GM21825 (cell line): ENCODE measurements around the gene GHR.
A peak's percentile ranks its signal among the peaks of the same experiment; 100 is the strongest.
"Not testable (repeated sequence)": the region's sequence is repeated elsewhere in the genome, so short reads cannot be mapped to it uniquely, and the experiment has no call there.

ENCODE experiments used
- ATAC-seq: cut with Tn5 transposase; IDR thresholded peaks from one replicate; pipeline ENCODE4 v1.9.1; 2021; ENCODE audit warnings: mild to moderate bottlenecking, moderate library complexity; ENCODE audit not compliant: unreplicated experiment

GHR gene

GRCh38 chr5:42685078-42685477, 261.8 kb downstream of the GHR start:
- ATAC-seq, result not testable (repeated sequence)

GRCh38 chr5:42689391-42689790, 266.2 kb downstream of the GHR start:
- no peak for ATAC-seq

GRCh38 chr5:42691413-42691937, 268.2 kb downstream of the GHR start:
- no peak for ATAC-seq

DNA sequence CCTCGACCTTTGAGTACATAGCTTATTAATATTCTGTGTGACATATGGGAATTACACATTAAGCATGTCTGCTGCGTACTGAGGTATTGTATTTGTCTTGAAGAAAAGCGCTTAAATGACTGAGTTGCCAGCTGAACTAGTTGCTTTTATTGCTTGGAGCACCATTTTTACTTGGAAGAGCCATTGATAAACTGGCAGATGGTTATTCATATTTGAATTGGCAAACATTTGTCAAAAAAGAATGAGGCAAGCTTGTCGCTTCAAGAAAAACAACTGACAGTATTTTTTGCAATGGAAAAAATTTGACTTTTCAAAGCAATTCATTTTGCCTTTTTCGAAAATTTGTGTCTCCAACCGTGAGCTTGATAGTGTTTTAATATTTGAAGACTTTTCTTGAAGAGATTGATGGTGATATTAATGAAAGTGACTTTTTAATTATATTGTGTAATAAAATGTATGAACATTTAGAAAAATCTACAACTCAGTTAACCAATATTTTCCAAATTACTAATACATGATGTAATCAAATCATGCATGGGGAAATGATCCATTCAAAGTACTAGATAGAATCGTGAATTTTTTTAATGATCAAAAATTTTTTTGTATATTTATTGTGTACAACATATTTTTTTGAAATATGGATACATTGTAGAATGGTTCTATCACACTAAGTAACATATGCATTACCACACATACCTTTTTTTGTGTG, 278.3 kb downstream of the GHR start:
- ATAC-seq, result no peak

DNA sequence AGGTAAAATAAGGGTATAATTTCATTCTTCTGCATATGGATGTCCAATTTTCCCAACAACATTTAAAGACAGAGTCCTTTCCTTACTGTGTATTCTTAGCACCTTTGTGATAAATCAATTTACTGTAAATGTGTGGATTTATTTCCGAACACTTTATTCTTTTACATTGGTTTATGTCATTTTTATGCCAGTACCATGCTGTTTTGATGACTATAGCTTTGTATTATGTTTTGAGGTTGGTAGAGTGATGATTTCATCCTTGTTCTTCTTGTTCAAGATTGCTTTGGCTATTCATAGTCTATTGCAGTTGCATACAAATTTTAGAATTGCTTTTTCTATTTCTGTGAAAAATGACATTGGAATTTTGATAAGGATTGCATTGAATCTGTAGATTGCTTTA, 280.0 kb downstream of the GHR start:
- ATAC-seq, result no peak

- ATAC-seq, result no peak
Observed at GRCh38 chr5:42715785-42716184, 292.5 kb downstream of the GHR start.

DNA sequence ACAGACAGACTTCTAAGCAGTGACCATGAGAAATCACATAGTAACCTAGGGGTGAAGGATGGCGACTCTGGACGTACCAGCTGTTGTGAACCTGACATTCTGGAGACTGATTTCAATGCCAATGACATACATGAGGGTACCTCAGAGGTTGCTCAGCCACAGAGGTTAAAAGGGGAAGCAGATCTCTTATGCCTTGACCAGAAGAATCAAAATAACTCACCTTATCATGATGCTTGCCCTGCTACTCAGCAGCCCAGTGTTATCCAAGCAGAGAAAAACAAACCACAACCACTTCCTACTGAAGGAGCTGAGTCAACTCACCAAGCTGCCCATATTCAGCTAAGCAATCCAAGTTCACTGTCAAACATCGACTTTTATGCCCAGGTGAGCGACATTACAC, 295.4 kb downstream of the GHR start:
- ATAC-seq, result peak; percentile 88

- ATAC-seq, result peak; percentile 19
Observed at GRCh38 chr5:42719034-42719433, 295.8 kb downstream of the GHR start.

DNA sequence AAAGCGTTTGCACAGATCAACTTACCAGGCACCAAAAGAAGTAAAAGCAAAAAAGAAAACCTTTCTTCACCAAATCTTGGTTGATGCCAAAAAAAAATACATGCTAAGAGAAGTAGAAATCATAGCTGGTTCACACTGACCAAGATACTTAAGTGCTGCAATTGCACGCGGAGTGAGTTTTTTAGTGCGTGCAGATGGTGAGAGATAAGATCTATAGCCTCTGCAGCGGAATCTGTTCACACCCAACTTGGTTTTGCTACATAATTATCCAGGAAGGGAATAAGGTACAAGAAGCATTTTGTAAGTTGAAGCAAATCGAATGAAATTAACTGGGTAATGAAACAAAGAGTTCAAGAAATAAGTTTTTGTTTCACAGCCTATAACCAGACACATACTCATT, 297.0 kb downstream of the GHR start:
- ATAC-seq, result no peak

- no peak for ATAC-seq
Observed at GRCh38 chr5:42721484-42721883, 298.2 kb downstream of the GHR start.

GRCh38 chr5:42734531-42735058, 311.4 kb downstream of the GHR start:
- not testable (repeated sequence) for ATAC-seq

DNA sequence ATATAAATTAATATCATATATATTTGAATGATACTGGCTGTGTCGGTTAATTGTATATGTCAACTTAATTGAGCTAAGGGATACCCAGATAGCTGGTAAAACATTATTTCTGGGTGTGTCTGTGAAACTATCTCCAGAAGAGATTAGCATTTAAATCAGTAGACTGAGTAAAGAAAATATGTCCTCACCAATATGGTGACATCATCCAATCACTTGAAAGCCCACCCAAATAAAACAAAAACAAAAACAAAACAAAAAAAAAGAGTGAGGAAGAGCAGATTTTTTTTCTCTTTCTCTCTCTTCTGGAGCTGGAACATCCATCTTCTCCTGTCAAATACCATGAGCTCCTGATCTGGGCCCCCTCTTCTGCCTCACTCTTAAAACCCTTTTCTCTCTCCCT, 317.7 kb downstream of the GHR start:
- ATAC-seq, result no peak

GRCh38 chr5:42745426-42745825, 322.2 kb downstream of the GHR start:
- no peak for ATAC-seq

DNA sequence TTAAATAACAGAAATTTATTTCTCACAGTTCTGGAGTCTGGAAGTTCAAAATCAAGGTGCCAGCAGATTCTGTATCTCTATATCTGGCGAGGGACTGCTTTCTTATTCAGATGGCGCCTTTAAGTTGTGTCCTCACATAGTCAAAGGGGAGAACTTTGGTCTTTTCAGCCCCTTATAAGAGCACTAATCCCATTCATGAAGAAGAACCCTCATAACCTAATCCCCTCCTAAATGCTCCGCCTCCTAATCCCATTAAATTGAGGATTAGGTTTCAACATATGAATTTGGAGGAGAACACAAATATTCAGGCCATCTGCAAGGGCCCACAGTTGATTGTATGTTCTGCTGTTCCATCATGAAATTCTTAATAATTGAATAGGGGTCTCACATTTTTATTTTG, 322.6 kb downstream of the GHR start:
- ATAC-seq, result no peak

DNA sequence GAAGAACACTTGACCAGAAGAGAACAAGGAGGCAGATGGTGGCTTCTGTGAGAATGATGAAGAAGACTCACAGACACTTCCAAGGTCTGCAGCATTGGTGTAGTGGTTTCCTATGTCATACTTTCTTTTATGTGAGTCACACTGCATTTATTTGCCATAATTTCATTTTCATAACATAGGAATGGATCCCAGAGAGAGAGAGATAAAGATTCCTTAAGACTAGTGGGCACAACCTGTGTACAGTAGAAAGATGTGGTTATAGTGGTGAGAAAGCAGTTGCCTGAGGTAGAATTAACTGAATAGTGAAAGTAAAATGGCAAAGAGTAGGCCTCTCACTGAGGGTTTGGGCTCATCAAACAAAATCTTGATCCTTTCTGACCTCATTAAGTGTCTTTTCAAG, 325.8 kb downstream of the GHR start:
- no peak for ATAC-seq

DNA sequence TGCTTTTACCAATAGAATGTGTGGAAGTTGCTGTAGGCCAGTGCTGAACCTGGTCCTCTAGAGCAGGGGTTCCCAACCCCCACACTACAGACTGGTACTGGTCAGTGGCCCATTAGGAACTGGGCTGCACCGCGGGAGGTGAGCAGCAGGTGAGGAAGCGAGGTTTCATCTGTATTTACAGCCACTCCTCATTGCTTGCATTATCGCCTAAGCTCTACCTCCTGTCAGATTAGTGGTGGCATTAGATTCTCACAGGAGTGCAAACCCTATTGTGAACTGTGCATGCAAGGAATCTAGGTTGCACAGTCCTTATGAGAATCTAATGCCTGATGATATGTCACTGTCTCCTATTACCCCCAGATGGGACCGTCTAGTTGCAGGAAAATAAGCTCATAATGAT, 327.3 kb downstream of the GHR start:
- no peak for ATAC-seq

DNA sequence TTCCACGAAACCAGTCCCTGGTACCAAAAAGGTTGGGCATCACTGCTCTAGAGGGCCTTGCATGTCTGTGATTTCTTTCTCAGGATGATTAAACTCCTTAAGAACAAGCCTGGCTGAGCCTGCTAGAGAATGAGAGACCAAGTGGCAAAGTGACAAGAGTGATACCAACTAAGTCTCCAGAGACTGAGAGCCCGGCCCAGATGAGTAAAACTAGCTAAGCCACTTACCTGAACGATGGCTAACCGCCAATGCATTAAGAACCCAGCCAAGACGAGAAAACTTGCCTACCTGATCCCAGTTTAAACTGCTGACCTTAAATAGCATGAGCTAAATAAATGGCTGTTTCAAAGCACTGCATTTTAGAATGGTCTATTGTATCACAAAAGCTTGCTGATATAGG, 327.8 kb downstream of the GHR start:
- ATAC-seq, result no peak

- no peak for ATAC-seq
Observed at GRCh38 chr5:42753099-42753498, 329.9 kb downstream of the GHR start.

GRCh38 chr5:42756606-42757601, 333.7 kb downstream of the GHR start, which contains the start of gene CCDC152:
Gene CCDC152 (plus strand): TSS chr5:42756818. CDS start chr5:42759122, 2,304 bp downstream.
- ATAC-seq, result peak; percentile 82

GRCh38 chr5:42759456-42759855, 336.2 kb downstream of the GHR start:
- ATAC-seq, result no peak

- no peak for ATAC-seq
Observed at GRCh38 chr5:42760426-42760825, 337.2 kb downstream of the GHR start.
